IMR-90 (cell line): Measurements from ENCODE around the gene ZNF236. TPM values are rescaled to one million over a fixed set of nuclear protein-coding genes. Genes with fewer than 3 reads are reported as not detected.

Experiments used
- ATAC-seq: fragments of 200-7000 bp; cut with Tn5 transposase; 2 replicates; pipeline ENCODE4 v1.9.1; 2020; ENCODE audit warnings: low read depth, mild to moderate bottlenecking, moderate library complexity
- BruUV-seq: library from RNA; stranded (reverse); fragments of 400-500 nt; replicated peaks from 2 replicates; lab custom pipeline; 2021; lab: Mats Ljungman, UMichigan
- CTCF ChIA-PET: fragments of 300-600 bp; formaldehyde crosslinking; extraction: SDS; loops from one replicate; lab custom pipeline; 2021; ENCODE audit warnings: antibody characterized with exemption; lab: Yijun Ruan, JAX
- POLR2A ChIA-PET: fragments of 300-600 bp; sonication (Branson Sonifier 250); formaldehyde crosslinking; loops from one replicate; lab custom pipeline; 2022; ENCODE audit warnings: antibody characterized with exemption; ENCODE audit not compliant: unreplicated experiment; lab: Charles Lee
- DNase-seq: peaks from one replicate; pipeline ENCODE4 v3.0.0; 2013
- H2AFZ ChIP-seq: replicated peaks from 2 replicates; pipeline ENCODE3; 2013; ENCODE audit warnings: low read length, mild to moderate bottlenecking; ENCODE audit not compliant: poor library complexity
- H2AK5ac ChIP-seq: 2 replicates; pipeline ENCODE4 v1.6.1; 2013; ENCODE audit warnings: low read depth, low read length, inconsistent platforms
- H2AK9ac ChIP-seq: replicated peaks from 2 replicates; pipeline ENCODE3; 2013; ENCODE audit warnings: mild to moderate bottlenecking, low read depth, low read length, moderate library complexity; ENCODE audit not compliant: poor library complexity
- H2BK120ac ChIP-seq: 2 replicates; pipeline ENCODE4 v1.6.1; 2013; ENCODE audit warnings: low read depth, low read length, inconsistent platforms
- H2BK15ac ChIP-seq: 3 replicates; pipeline ENCODE4 v1.6.1; 2013; ENCODE audit warnings: low read depth, low read length, inconsistent platforms
- H2BK20ac ChIP-seq: 2 replicates; pipeline ENCODE4 v1.6.1; 2013; ENCODE audit warnings: low read depth, mild to moderate bottlenecking, inconsistent platforms, low read length, moderate library complexity
- H2BK5ac ChIP-seq: 2 replicates; pipeline ENCODE4 v1.6.1; 2013; ENCODE audit warnings: mild to moderate bottlenecking, low read depth, low read length, inconsistent platforms; ENCODE audit not compliant: poor library complexity, severe bottlenecking
- H3K14ac ChIP-seq: replicated peaks from 2 replicates; pipeline ENCODE4 v1.6.1; 2013; ENCODE audit warnings: low read depth, low read length, inconsistent platforms
- H3K18ac ChIP-seq: 2 replicates; pipeline ENCODE4 v1.6.1; 2013; ENCODE audit warnings: low read depth, low read length, control low read depth
- H3K23ac ChIP-seq: 2 replicates; pipeline ENCODE4 v1.6.1; 2013; ENCODE audit warnings: low read depth, low read length, inconsistent platforms
- H3K27ac ChIP-seq: 2 replicates; pipeline ENCODE4 v1.5.1; 2013; ENCODE audit warnings: mild to moderate bottlenecking, control low read depth, low read length; ENCODE audit not compliant: insufficient read depth
- H3K27me3 ChIP-seq: 2 replicates; pipeline ENCODE4 v1.6.1; 2013; ENCODE audit warnings: low read length; ENCODE audit not compliant: control insufficient read depth, insufficient read depth
- H3K36me3 ChIP-seq: 2 replicates; pipeline ENCODE4 v1.6.1; 2013; ENCODE audit warnings: low read length, mixed read lengths; ENCODE audit not compliant: control insufficient read depth, insufficient read depth
- H3K4ac ChIP-seq: 2 replicates; pipeline ENCODE4 v1.6.1; 2013; ENCODE audit warnings: low read depth, low read length, inconsistent platforms
- H3K4me1 ChIP-seq: 2 replicates; pipeline ENCODE4 v1.6.1; 2013; ENCODE audit warnings: low read length, mixed read lengths; ENCODE audit not compliant: control insufficient read depth, insufficient read depth
- H3K4me2 ChIP-seq: 2 replicates; pipeline ENCODE4 v1.6.1; 2013; ENCODE audit warnings: low read depth, mild to moderate bottlenecking, control low read depth, low read length, moderate library complexity
- H3K4me3 ChIP-seq: 2 replicates; pipeline ENCODE4 v1.5.1; 2013; ENCODE audit warnings: low read depth, mild to moderate bottlenecking, control low read depth, low read length, moderate library complexity; ENCODE audit not compliant: insufficient read depth
- H3K56ac ChIP-seq: 2 replicates; pipeline ENCODE4 v1.6.1; 2013; ENCODE audit warnings: low read length, inconsistent platforms; ENCODE audit not compliant: insufficient read depth; ENCODE audit errors: extremely low read depth
- H3K79me1 ChIP-seq, 2 experiments: 2 replicates each; pipeline ENCODE4 v1.6.1; 2013; ENCODE audit warnings: low read length in 2 of 2, inconsistent platforms in 1 of 2, low read depth in 1 of 2
- H3K9ac ChIP-seq: 2 replicates; pipeline ENCODE4 v1.6.1; 2013; ENCODE audit warnings: low read depth, low read length, control low read depth
- H3K9me1 ChIP-seq: 2 replicates; pipeline ENCODE4 v1.6.1; 2013; ENCODE audit warnings: low read length, inconsistent platforms; ENCODE audit not compliant: insufficient read depth
- H3K9me3 ChIP-seq: 2 replicates; pipeline ENCODE4 v1.6.1; 2013; ENCODE audit warnings: low read length; ENCODE audit not compliant: control insufficient read depth, insufficient read depth
- H4K20me1 ChIP-seq: 2 replicates; pipeline ENCODE4 v1.6.1; 2013; ENCODE audit warnings: low read length, inconsistent platforms; ENCODE audit not compliant: insufficient read depth
- H4K5ac ChIP-seq: 2 replicates; pipeline ENCODE4 v1.6.1; 2013; ENCODE audit warnings: mild to moderate bottlenecking, low read depth, low read length, control low read depth
- H4K8ac ChIP-seq, 2 experiments: 2 replicates each; pipeline ENCODE4 v1.6.1; 2013; ENCODE audit warnings: low read depth in 2 of 2, low read length in 2 of 2, control low read depth in 1 of 2, inconsistent platforms in 1 of 2
- H4K91ac ChIP-seq: 2 replicates; pipeline ENCODE4 v1.6.1; 2013; ENCODE audit warnings: low read depth, low read length, inconsistent platforms; ENCODE audit not compliant: insufficient read depth
- BHLHE40 ChIP-seq: fragments of 150-350 bp; IDR thresholded peaks from 2 replicates; pipeline ENCODE4 v1.6.1; 2016; ENCODE audit warnings: mild to moderate bottlenecking, low read depth, low read length
- CEBPB ChIP-seq: IDR thresholded peaks from 2 replicates; pipeline ENCODE4 v1.6.1; 2012; ENCODE audit warnings: low read depth, low read length, improper control_type of control experiment
- CHD1 ChIP-seq: IDR thresholded peaks from 2 replicates; pipeline ENCODE4 v1.6.1; 2012; ENCODE audit warnings: low read depth, low read length, improper control_type of control experiment
- ELK1 ChIP-seq: fragments of 150-350 bp; IDR thresholded peaks from 2 replicates; pipeline ENCODE4 v1.6.1; 2016; ENCODE audit warnings: low read depth, mild to moderate bottlenecking, low read length, moderate library complexity, borderline replicate concordance
- FOS ChIP-seq: fragments of 150-350 bp; IDR thresholded peaks from 2 replicates; pipeline ENCODE4 v1.6.1; 2016; ENCODE audit warnings: low read depth, low read length
- MAFK ChIP-seq: IDR thresholded peaks from 2 replicates; pipeline ENCODE4 v1.6.1; 2012; ENCODE audit warnings: low read depth, low read length, improper control_type of control experiment
- MAZ ChIP-seq: IDR thresholded peaks from 2 replicates; pipeline ENCODE4 v1.6.1; 2012; ENCODE audit warnings: low read depth, mild to moderate bottlenecking, low read length, improper control_type of control experiment, moderate library complexity, borderline replicate concordance
- MXI1 ChIP-seq: IDR thresholded peaks from 2 replicates; pipeline ENCODE4 v1.6.1; 2012; ENCODE audit warnings: low read depth, mild to moderate bottlenecking, low read length, moderate library complexity, borderline replicate concordance
- NFE2L2 ChIP-seq: fragments of 150-350 bp; IDR thresholded peaks from 2 replicates; pipeline ENCODE4 v1.6.1; 2016; ENCODE audit warnings: low read depth, mild to moderate bottlenecking, low read length
- POLR2A ChIP-seq: IDR thresholded peaks from 2 replicates; pipeline ENCODE4 v1.6.1; 2012; ENCODE audit warnings: mild to moderate bottlenecking, low read depth, low read length
- RAD21 ChIP-seq: IDR thresholded peaks from 2 replicates; pipeline ENCODE4 v1.6.1; 2012; ENCODE audit warnings: low read length, improper control_type of control experiment
- RCOR1 ChIP-seq: IDR thresholded peaks from 2 replicates; pipeline ENCODE4 v1.6.1; 2012; ENCODE audit warnings: mild to moderate bottlenecking, low read length, improper control_type of control experiment; ENCODE audit not compliant: insufficient replicate concordance
- RFX5 ChIP-seq: IDR thresholded peaks from 2 replicates; pipeline ENCODE4 v1.8.0; 2012; ENCODE audit warnings: low read depth, mild to moderate bottlenecking, low read length, moderate library complexity
- SMC3 ChIP-seq: fragments of 150-350 bp; IDR thresholded peaks from 2 replicates; pipeline ENCODE4 v1.6.1; 2016; ENCODE audit warnings: low read depth, mild to moderate bottlenecking, antibody characterized with exemption, low read length, moderate library complexity
- USF2 ChIP-seq: fragments of 150-350 bp; IDR thresholded peaks from 2 replicates; pipeline ENCODE4 v1.6.1; 2017; ENCODE audit warnings: mild to moderate bottlenecking, antibody characterized with exemption, low read length, low read depth
- WGBS, 2 experiments: methylation state at CpG; one replicate each; pipeline versions ENCODE4 v1.1.5 to v1.1.7; 2013; ENCODE audit warnings: missing lambda C conversion rate in 2 of 2; ENCODE audit not compliant: insufficient read length in 1 of 2; ENCODE audit errors: extremely low coverage in 2 of 2; 5-methylcytosine and 5-hydroxymethylcytosine counted together
- dilution Hi-C: fragments of 300-500 bp; cut with HindIII; formaldehyde crosslinking; loops from one replicate; pipeline ENCODE4 v1.14.3; 2018; ENCODE audit warnings: low sequenced_read_pairs; ENCODE audit not compliant: unreplicated experiment
- in situ Hi-C: fragments of 300-500 bp; cut with MboI; formaldehyde crosslinking; loops from 3 replicates; pipeline ENCODE4 v1.14.3; 2019; ENCODE audit warnings: low sequenced_read_pairs, inconsistent platforms, mixed read lengths
- intact Hi-C: fragments of 100-400 bp; cut with micrococcal nuclease; formaldehyde crosslinking; loops from 2 replicates; pipeline ENCODE4 v1.10.0; 2022
- polyA plus RNA-seq, 3 experiments: library from polyadenylated mRNA; depleted of rRNA; stranded (reverse); fragments of >200 nt; gene quantifications; 2 replicates each; pipeline ENCODE4 v1.2.3, GENCODE V29; 2012; ENCODE audit warnings: low replicate concordance in 1 of 3
- total RNA-seq: library from RNA; depleted of rRNA; stranded (reverse); fragments of >200 nt; gene quantifications from 2 replicates; pipeline ENCODE4 v1.2.3, GENCODE V29; 2012
- TF ChIP-seq, protein P1 (sequence below): conservative IDR thresholded peaks from 2 replicates; pipeline ENCODE4 v1.5.1; 2012; ENCODE audit warnings: mild to moderate bottlenecking, low read depth, low read length, improper control_type of control experiment

The ZNF236 gene
- total and polyA plus RNA-seq, 2 of the 4 experiments (the other 2 are of a cell fraction), result 3.6 to 9.7 TPM

GRCh38 chr18:76979906-76980305 lies 157.5 kb downstream of the ZNF236 start:
- H3K4ac ChIP-seq, result no peak overlapping the region
- WGBS, 2 experiments, result 74% methylated on average over 10 of the region's 17 CpGs; no CpG with 5 or more reads in 1 of the 2 experiments
- no peaks in the 10 kb centered on the region for H3K9me3 ChIP-seq
- no peak overlapping the region for H2AK9ac ChIP-seq
- TF ChIP-seq CHD1 (no peak), MAZ (no peak), BHLHE40 (no peak), USF2 (no peak), ELK1 (no peak), FOS (no peak), RCOR1 (no peak), NFE2L2 (no peak), CEBPB (no peak), RAD21 (no peak), POLR2A (no peak), MXI1 (no peak), MAFK (no peak), RFX5 (no peak), SMC3 (no peak)
- TF ChIP-seq, protein P1, sequence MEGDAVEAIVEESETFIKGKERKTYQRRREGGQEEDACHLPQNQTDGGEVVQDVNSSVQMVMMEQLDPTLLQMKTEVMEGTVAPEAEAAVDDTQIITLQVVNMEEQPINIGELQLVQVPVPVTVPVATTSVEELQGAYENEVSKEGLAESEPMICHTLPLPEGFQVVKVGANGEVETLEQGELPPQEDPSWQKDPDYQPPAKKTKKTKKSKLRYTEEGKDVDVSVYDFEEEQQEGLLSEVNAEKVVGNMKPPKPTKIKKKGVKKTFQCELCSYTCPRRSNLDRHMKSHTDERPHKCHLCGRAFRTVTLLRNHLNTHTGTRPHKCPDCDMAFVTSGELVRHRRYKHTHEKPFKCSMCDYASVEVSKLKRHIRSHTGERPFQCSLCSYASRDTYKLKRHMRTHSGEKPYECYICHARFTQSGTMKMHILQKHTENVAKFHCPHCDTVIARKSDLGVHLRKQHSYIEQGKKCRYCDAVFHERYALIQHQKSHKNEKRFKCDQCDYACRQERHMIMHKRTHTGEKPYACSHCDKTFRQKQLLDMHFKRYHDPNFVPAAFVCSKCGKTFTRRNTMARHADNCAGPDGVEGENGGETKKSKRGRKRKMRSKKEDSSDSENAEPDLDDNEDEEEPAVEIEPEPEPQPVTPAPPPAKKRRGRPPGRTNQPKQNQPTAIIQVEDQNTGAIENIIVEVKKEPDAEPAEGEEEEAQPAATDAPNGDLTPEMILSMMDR, result no peak
- no peak overlapping the region for H2AFZ ChIP-seq
- H4K20me1 ChIP-seq, result no peaks in the 10 kb centered on the region
- H3K14ac ChIP-seq, result no peak overlapping the region
- H3K4me3 ChIP-seq, result no peak overlapping the region
- DNase-seq (no peak), ATAC-seq (no peak)
- ChIA-PET CTCF (no interaction called here), POLR2A (no interaction called here)
- H4K8ac ChIP-seq, result no peak overlapping the region
- H3K27me3 ChIP-seq, result no peaks in the 10 kb centered on the region
- H2BK5ac ChIP-seq, result no peak overlapping the region
- no peak overlapping the region for H2BK120ac ChIP-seq
- H3K4me1 ChIP-seq, result no peaks in the 10 kb centered on the region; the same call in 1 of the 2 replicates
- no peak overlapping the region for H3K27ac ChIP-seq
- no peaks in the 10 kb centered on the region; the same call in 1 of the 2 replicates for H3K36me3 ChIP-seq
- no peaks in the 10 kb centered on the region for H3K9me1 ChIP-seq
- in situ Hi-C loops (loop anchor here (10.0 kb wide), 1 partner anchor 175 kb away; no protein-coding TSS in a partner anchor), dilution Hi-C loops (no loop called here), intact Hi-C loops (no loop called here)
- no peak overlapping the region for H2BK20ac ChIP-seq
- H4K91ac ChIP-seq, result no peak overlapping the region
- H3K56ac ChIP-seq, result no peak overlapping the region
- no peak overlapping the region for H3K23ac ChIP-seq
- no peak overlapping the region for H2AK5ac ChIP-seq
- no TSS peak for BruUV-seq
- no peak overlapping the region for H2BK15ac ChIP-seq
- no peak overlapping the region for H4K5ac ChIP-seq
- no peaks in the 10 kb centered on the region for H3K79me1 ChIP-seq
- no peak overlapping the region for H3K18ac ChIP-seq
- H3K9ac ChIP-seq, result no peak overlapping the region
- H3K4me2 ChIP-seq, result no peak overlapping the region
